ENCODE results near the gene CENPV.

CENPV gene

GRCh38 chr17:16361874-16362273 lies 8.6 kb upstream of the CENPV start:
- DNase-seq (ENCODE audit: low read depth in 1 of 2, low spot score in 1 of 2): no peak

- no peak for DNase-seq (ENCODE audit: low read depth in 1 of 2, low spot score in 1 of 2)
Observed at GRCh38 chr17:16358394-16358793, 5.1 kb upstream of the CENPV start.

DNA sequence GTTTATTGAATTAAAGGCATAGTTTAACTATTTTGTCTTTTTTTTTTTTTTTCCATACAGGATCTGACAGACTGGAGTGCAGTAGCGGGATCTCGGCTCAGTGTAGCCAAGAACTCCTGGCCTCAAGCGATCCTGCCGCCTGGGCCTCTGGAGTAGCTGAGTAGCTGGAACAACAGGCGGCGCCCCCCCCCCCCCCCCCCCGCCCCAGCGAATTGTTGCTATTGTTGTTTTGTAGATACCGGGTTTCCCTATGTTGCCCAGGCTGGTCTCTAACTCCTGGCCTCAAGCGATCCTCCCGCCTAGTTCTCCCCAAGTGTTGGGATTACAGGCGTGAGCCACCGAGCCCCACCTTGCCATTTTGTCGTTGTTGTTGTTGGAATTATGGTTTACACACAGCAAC lies 1.3 kb upstream of the CENPV start:
- no peak for DNase-seq (ENCODE audit: low read depth in 1 of 2, low spot score in 1 of 2)

DNA sequence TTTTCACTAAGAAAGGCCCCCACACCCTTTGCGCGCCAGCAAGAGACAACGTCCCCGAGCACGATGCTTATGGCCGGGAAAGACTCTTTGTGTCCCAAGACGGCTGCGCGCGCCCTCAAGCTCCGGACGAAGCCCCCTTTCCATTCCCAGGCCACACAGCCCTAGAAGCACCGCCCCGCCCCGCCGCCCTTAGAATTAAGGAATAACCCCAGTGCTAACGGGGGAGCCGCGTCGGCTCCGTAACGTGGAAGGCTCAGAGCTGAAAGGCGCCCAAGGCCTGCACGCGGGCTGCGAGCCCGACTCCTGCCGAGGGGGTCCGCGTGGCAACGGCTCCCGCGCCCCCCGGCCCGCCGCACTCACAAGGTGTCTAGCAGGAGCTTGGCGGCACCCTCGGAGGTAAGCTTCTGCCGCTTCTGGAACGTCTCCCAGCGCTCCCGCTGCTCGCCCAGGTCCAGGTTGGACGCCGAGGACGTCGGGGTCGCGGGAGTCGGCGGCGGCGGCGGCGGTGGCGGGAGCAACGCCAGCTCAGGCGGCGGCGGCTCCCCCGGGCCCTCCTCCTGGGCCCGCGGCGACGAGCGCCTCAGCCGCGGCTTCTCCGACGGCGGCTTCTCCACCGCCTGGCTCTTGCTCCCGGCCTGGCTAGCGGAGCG lies 477 bp downstream of the CENPV start:
- peak; percentile 6 to 22 for DNase-seq (ENCODE audit: low read depth in 1 of 2, low spot score in 1 of 2)

GRCh38 chr17:16352303-16352666 lies 984 bp downstream of the CENPV start:
- peak in 1 of 2 donors; percentile 25 for DNase-seq (ENCODE audit: low read depth in 1 of 2, low spot score in 1 of 2)

GRCh38 chr17:16351831-16352230 lies 1.4 kb downstream of the CENPV start:
- DNase-seq (ENCODE audit: low read depth in 1 of 2, low spot score in 1 of 2): no peak

- no peak for DNase-seq (ENCODE audit: low read depth in 1 of 2, low spot score in 1 of 2)
Observed at GRCh38 chr17:16349431-16349830, 3.8 kb downstream of the CENPV start.

GRCh38 chr17:16348586-16348985 lies 4.7 kb downstream of the CENPV start:
- no peak for DNase-seq (ENCODE audit: low read depth in 1 of 2, low spot score in 1 of 2)

GRCh38 chr17:16346721-16347271 lies 6.5 kb downstream of the CENPV start:
- no peak for DNase-seq (ENCODE audit: low read depth in 1 of 2, low spot score in 1 of 2)

DNA sequence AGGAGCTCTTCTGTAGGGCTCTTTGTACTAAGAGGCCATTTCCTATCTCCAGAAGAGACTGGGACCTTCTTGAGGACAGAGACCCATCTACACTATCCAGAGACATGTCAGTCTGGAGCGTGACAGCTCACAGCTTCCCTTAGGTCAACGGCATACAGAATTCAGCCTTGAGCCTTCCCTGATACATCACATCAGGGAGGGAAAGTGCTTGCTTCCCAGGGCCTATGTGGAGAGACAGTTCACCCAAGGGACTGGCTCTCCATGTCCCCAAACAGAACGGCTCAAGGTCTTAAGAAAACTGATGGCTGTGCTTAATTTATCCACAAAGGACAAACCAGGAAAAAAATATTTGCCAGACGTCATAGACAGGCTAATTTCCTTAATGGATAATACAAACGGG lies 7.7 kb downstream of the CENPV start:
- no peak for DNase-seq (ENCODE audit: low read depth in 1 of 2, low spot score in 1 of 2)

- no peak for DNase-seq (ENCODE audit: low read depth in 1 of 2, low spot score in 1 of 2)
Observed at GRCh38 chr17:16343569-16343968, 9.7 kb downstream of the CENPV start.

DNA sequence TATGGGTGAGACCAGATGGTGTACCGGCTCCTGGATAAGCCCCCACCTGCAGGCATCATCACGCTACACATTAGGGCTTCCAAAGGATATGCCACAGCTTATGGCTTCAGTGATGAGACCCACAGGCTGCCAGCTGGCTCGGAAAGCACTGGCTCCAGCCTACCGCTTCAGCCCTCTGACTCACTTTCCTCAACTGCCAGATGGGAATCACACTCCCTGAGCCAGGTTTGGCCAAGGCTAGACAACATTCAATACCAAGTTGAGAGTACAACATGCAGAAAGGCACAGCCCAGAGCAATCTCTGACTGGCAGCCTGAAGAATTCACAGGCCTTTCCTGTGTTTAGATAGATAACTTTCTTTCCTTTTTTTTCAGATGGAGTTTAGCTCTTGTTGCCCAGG lies 10.3 kb downstream of the CENPV start:
- DNase-seq (ENCODE audit: low read depth in 1 of 2, low spot score in 1 of 2): no peak

DNA sequence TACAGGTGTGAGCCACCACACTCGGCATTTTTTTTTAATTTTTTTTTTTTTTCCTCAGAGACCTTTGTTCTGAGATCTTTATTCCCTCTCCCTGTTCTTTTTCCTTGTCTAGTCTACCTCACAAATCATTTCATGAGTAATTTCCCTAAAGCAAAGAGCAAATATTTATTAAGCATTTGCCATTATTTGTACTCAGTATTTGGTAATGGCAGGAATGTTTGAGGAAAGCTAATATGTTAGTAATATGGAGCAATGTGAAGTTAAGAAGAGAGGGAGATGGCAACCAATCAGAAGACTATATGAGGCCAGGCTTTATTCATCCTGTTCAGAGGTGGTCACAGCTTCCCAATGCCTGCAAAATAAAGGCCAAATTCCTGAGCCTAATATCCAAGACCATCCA lies 13.3 kb downstream of the CENPV start:
- DNase-seq (ENCODE audit: low read depth in 1 of 2, low spot score in 1 of 2): no peak

GRCh38 chr17:16339402-16339801 lies 13.9 kb downstream of the CENPV start:
- DNase-seq (ENCODE audit: low read depth in 1 of 2, low spot score in 1 of 2): no peak

DNA sequence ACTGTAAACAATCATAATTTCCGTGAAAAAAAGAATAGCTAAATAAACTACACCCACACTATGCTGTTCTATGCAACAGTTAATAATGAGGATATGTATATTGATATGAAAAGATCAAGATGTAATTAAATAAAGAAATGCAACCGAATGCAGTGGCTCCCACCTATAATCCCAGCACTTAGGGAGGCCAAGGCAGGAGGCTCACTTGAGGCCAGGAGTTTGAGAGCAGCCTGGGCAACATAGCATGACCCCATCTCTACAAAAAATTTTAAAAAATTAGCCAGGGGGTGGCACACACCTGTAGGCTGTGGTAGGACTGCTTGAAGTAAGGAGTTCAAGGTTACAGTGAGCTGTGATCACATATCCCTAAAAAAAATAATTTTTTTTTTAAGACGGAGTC lies 14.9 kb downstream of the CENPV start:
- no peak for DNase-seq (ENCODE audit: low read depth in 1 of 2, low spot score in 1 of 2)

GRCh38 chr17:16329519-16330271 lies 23.6 kb downstream of the CENPV start:
- DNase-seq (ENCODE audit: low read depth in 1 of 2, low spot score in 1 of 2): no peak

DNA sequence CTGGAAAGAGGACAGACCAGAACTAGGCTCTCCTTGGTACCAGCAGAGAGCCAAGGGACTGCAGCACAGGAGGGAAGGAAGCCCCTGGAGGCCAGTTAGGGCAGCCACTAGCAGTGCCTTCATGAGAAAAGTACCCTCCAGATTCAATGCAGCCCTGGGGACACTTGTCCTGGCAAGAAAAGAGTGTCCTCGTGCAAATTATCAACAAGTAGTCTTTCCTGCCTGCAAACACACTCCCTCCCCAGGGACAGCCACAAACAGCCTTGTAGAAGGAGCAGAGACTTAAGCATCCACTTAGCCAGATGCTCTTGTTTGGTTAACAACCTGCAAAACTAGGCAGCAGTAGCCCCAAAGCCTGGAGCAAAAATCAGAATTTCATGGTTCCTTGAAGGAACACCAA lies 24.3 kb downstream of the CENPV start:
- no peak for DNase-seq (ENCODE audit: low read depth in 1 of 2, low spot score in 1 of 2)

DNA sequence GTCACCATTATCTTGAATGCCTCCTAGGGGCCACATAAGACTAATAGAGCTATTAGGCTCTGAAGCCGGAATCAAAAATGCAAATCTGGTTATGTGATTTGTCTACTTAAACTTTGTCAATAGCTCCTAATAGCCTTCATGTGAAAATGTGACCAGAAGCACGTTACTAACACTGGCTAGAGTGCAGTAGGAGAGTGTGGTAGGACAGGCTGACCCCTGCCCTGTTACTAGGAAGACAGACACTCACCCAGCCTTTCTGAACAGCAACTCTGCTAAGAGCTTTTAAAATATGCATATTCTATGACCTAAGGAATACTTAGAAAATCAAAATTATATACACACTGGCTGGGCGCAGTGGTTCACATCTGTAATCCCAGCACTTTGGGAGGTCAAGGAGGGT lies 26.3 kb downstream of the CENPV start:
- no peak for DNase-seq (ENCODE audit: low read depth in 1 of 2, low spot score in 1 of 2)

GRCh38 chr17:16325964-16326363 lies 27.3 kb downstream of the CENPV start:
- DNase-seq (ENCODE audit: low read depth in 1 of 2, low spot score in 1 of 2): no peak

DNA sequence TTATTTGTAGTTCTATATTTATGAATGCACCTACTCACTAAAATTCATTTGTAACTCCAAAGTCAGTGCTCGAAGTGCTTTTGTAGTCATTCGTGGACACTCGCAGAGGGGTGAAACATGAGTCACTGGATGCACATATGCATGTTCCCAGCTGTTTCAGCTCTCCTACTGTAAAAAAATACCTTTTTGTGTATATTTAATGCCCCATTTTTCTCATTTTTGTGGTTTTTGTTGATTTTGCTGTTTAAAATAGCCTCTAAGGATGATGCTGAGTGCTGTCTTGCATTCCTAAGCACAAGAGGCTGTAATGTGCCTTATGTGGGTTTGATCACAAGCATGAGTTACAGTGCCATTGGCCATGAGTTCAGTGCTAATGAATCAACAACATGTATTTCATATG lies 30.6 kb downstream of the CENPV start:
- DNase-seq (ENCODE audit: low read depth in 1 of 2, low spot score in 1 of 2): no peak

DNA sequence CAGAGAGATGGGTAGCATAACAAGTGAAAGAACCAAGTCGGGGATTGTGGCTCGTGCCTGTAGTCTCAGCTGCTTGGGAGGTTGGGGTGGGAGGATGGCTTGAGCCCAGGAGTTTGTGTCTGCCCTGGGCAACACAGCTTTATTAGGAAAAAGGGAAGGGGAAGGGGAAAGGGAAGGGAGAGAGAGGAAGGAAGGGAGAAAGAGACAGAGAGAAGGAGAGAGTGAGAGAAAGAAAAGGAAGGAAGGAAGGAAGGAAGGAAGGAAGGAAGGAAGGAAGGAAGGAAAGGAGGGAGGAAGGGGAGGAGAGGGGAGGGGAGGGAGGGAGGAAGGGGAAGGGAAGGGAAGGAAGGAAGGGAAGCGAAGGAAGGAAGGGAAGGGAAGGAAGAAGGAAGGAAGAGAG lies 33.3 kb downstream of the CENPV start:
- no peak for DNase-seq (ENCODE audit: low read depth in 1 of 2, low spot score in 1 of 2)

DNA sequence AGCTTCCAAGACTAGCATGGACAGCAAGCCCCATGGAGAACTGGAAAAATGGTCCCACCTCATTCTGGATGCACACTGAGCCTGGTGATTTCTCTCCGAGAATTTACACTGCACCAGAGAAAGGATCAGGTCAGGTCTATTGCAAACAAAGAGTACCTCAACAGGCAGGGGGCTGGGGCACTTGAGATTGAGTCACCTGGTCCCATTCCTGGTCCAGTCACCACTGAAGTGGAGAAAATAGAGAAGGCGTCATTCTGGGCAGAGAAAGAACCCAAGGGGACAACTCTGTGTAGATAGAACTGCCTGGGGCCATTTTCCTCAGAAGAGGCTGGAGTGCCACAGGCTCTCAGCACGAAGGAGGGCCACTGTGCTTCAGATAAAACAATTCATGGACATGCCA lies 38.4 kb downstream of the CENPV start:
- DNase-seq (ENCODE audit: low read depth in 1 of 2, low spot score in 1 of 2): no peak

DNA sequence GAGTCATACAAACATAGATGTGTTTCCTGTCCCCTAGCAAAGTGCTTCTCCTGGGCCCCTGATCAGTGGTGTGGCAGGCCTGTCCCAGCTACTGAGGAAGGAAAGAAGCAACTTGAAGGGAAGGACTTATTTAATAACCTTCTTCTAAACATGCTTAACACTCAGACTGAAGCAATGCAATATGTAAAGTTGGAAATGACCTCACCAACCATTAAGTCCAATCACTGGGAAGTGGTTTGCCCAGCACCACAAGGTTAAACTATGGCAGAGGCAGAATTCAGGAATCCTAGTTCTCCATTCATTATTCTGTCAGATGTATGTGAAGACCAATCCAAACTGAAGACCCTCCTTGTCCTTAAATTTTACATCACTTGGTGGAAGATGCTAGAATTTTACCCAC lies 39.1 kb downstream of the CENPV start:
- DNase-seq (ENCODE audit: low read depth in 1 of 2, low spot score in 1 of 2): no peak

Measured in stimulated activated CD4-positive, alpha-beta T cell treated with anti-CD3 and anti-CD28 coated beads, Interleukin-15, amount 100 ng/mL, for 1 hour (primary cell).